GM12878 (cell line): Measurements from ENCODE around the gene MED1. TPM values are rescaled to one million over a fixed set of nuclear protein-coding genes. Genes with fewer than 3 reads are reported as not detected.

ENCODE experiments used
- ATAC-seq: fragments of 200-7000 bp; cut with Tn5 transposase; 3 replicates; pipeline ENCODE4 v1.9.1; 2020; ENCODE audit warnings: mild to moderate bottlenecking, moderate library complexity
- BruUV-seq: library from RNA; stranded (reverse); fragments of 400-500 nt; replicated peaks from 2 replicates; lab custom pipeline; 2021; lab: Mats Ljungman, UMichigan
- CTCF ChIA-PET: fragments of 300-600 bp; sonication (Branson Sonifier 250); formaldehyde crosslinking; extraction: SDS; loops from one replicate; lab custom pipeline; 2021; ENCODE audit warnings: inconsistent platforms; lab: Yijun Ruan, JAX
- POLR2A ChIA-PET: fragments of 350-600 bp; formaldehyde crosslinking; extraction: SDS; loops from one replicate; lab custom pipeline; 2021; ENCODE audit warnings: inconsistent platforms; lab: Charles Lee
- RAD21 ChIA-PET: fragments of 300-600 bp; sonication (Branson Sonifier 250); formaldehyde crosslinking; loops from one replicate; lab custom pipeline; 2023; ENCODE audit warnings: antibody characterized with exemption; ENCODE audit not compliant: unreplicated experiment; lab: Charles Lee
- SMC1A ChIA-PET: fragments of 300-600 bp; sonication (Branson Sonifier 250); formaldehyde crosslinking; loops from one replicate; lab custom pipeline; 2023; ENCODE audit not compliant: unreplicated experiment, uncharacterized antibody; lab: Charles Lee
- DNase-seq: peaks from one replicate; pipeline ENCODE4 v3.0.0-alpha.2; 2011; ENCODE audit warnings: low read depth, low spot score
- FAIRE-seq: peaks from 3 replicates; lab custom pipeline; 2011; peaks lifted over from hg19 to GRCh38; lab: Jason Lieb, UNC
- H2AFZ ChIP-seq: 2 replicates; pipeline ENCODE4 v1.6.0; 2011; ENCODE audit warnings: low read depth, low read length, control low read depth; ENCODE audit not compliant: control insufficient read depth
- H3K27ac ChIP-seq: 2 replicates; pipeline ENCODE4 v1.5.1; 2011; ENCODE audit warnings: control low read depth; ENCODE audit not compliant: control insufficient read depth, insufficient read depth
- H3K27me3 ChIP-seq, 2 experiments: replicated peaks in 1 of 2; 2 replicates each; pipeline versions ENCODE4 v1.6.0 to v1.6.1; 2011; ENCODE audit warnings: low read length in 1 of 2; ENCODE audit not compliant: control insufficient read depth in 2 of 2, insufficient read depth in 2 of 2
- H3K36me3 ChIP-seq, 2 experiments: 2 replicates each; pipeline ENCODE4 v1.5.1; 2011; ENCODE audit warnings: low read length in 1 of 2; ENCODE audit not compliant: control insufficient read depth in 2 of 2, insufficient read depth in 2 of 2
- H3K4me1 ChIP-seq: 2 replicates; pipeline ENCODE4 v1.6.1; 2011; ENCODE audit warnings: mild to moderate bottlenecking, low read length, moderate library complexity, mixed read lengths; ENCODE audit not compliant: control insufficient read depth, insufficient read depth
- H3K4me2 ChIP-seq: 2 replicates; pipeline ENCODE4 v1.6.0; 2011; ENCODE audit warnings: control low read depth; ENCODE audit not compliant: control insufficient read depth, insufficient read depth
- H3K4me3 ChIP-seq: fragments of 200-600 bp; sonication (generic); 2 replicates; pipeline ENCODE4 v1.5.1; 2016
- H3K79me2 ChIP-seq: 2 replicates; pipeline ENCODE4 v1.6.0; 2011; ENCODE audit warnings: low read length; ENCODE audit not compliant: control insufficient read depth, insufficient read depth
- H3K9ac ChIP-seq: 2 replicates; pipeline ENCODE4 v1.8.0; 2011; ENCODE audit warnings: low read length, control low read depth, mixed read lengths; ENCODE audit not compliant: control insufficient read depth, insufficient read depth
- H3K9me3 ChIP-seq: replicated peaks from 3 replicates; pipeline ENCODE4 v1.5.1; 2011; ENCODE audit warnings: mild to moderate bottlenecking, low read length; ENCODE audit not compliant: control insufficient read depth, insufficient read depth
- H4K20me1 ChIP-seq: 2 replicates; pipeline ENCODE4 v1.6.0; 2011; ENCODE audit not compliant: control insufficient read depth, insufficient read depth
- ASH2L ChIP-seq: fragments of 300-600, 200-600 bp; sonication (generic); IDR thresholded peaks from 2 replicates; pipeline ENCODE4 v1.6.1; 2017; ENCODE audit warnings: low read depth, mild to moderate bottlenecking, borderline replicate concordance
- BRCA1 ChIP-seq: IDR thresholded peaks from 2 replicates; pipeline ENCODE4 v1.6.1; 2011; ENCODE audit warnings: low read depth, low read length, improper control_type of control experiment
- CREM ChIP-seq: IDR thresholded peaks from 2 replicates; pipeline ENCODE4 v1.6.1; 2014; ENCODE audit warnings: antibody characterized with exemption, low read depth
- EGR1 ChIP-seq, 2 experiments: IDR thresholded peaks; 1 replicate in 1 of 2; 2 replicates in 1 of 2; pipeline ENCODE4 v1.6.1; 2011 to 2012; ENCODE audit warnings: low read depth in 2 of 2, low read length in 2 of 2, borderline replicate concordance in 1 of 2, mild to moderate bottlenecking in 1 of 2, moderate library complexity in 1 of 2
- GATAD2B ChIP-seq: fragments of 450-650 bp; conservative IDR thresholded peaks from 2 replicates; pipeline ENCODE4 v1.6.1; 2017; ENCODE audit warnings: low read depth, mild to moderate bottlenecking, moderate library complexity
- IKZF1 ChIP-seq: fragments of 450-650 bp; conservative IDR thresholded peaks from 2 replicates; pipeline ENCODE4 v1.6.1; 2017; ENCODE audit warnings: antibody characterized with exemption, mild to moderate bottlenecking
- NFIC ChIP-seq: IDR thresholded peaks from 2 replicates; pipeline ENCODE4 v1.6.1; 2012; ENCODE audit warnings: low read depth, mild to moderate bottlenecking, inconsistent platforms, low read length, moderate library complexity
- NR2C1 ChIP-seq: fragments of 450-650 bp; IDR thresholded peaks from 2 replicates; pipeline ENCODE4 v1.6.1; 2017; ENCODE audit warnings: antibody characterized with exemption, mild to moderate bottlenecking, moderate library complexity
- RELA ChIP-seq: fragments of 450-650 bp; IDR thresholded peaks from 2 replicates; pipeline ENCODE4 v1.8.0; 2014; ENCODE audit warnings: borderline replicate concordance; ENCODE audit not compliant: partially characterized antibody
- RFX5 ChIP-seq: IDR thresholded peaks from 2 replicates; pipeline ENCODE4 v1.6.1; 2011; ENCODE audit warnings: low read depth, low read length, improper control_type of control experiment
- SREBF2 ChIP-seq: IDR thresholded peaks from 2 replicates; pipeline ENCODE4 v1.6.1; 2012; ENCODE audit warnings: mild to moderate bottlenecking, low read length
- STAT1 ChIP-seq: fragments of 450-650 bp; conservative IDR thresholded peaks from 2 replicates; pipeline ENCODE4 v1.6.1; 2014; ENCODE audit warnings: antibody characterized with exemption, mild to moderate bottlenecking
- ZBTB4 ChIP-seq: fragments of 450-650 bp; formaldehyde crosslinking; IDR thresholded peaks from 2 replicates; pipeline ENCODE4 v1.4.0; 2022; ENCODE audit warnings: mild to moderate bottlenecking, moderate library complexity
- ZNF217 ChIP-seq: fragments of 450-650 bp; IDR thresholded peaks from 2 replicates; pipeline ENCODE4 v1.6.1; 2017; ENCODE audit warnings: antibody characterized with exemption, mild to moderate bottlenecking
- ZNF24 ChIP-seq: fragments of 450-650 bp; IDR thresholded peaks from 2 replicates; pipeline ENCODE4 v1.6.1; 2017; ENCODE audit warnings: antibody characterized with exemption, mild to moderate bottlenecking
- WGBS: methylation state at CpG from one replicate; pipeline ENCODE4 v1.1.6; 2016; ENCODE audit warnings: low lambda C conversion rate; ENCODE audit not compliant: insufficient replicate concordance, insufficient coverage; ENCODE audit errors: missing lambda C conversion rate; 5-methylcytosine and 5-hydroxymethylcytosine counted together
- in situ Hi-C: fragments of 300-500 bp; cut with MboI; formaldehyde crosslinking; loops from 9 replicates; pipeline ENCODE4 v1.14.3; 2018; ENCODE audit warnings: mixed read lengths
- intact Hi-C: fragments of 100-400 bp; cut with micrococcal nuclease; formaldehyde crosslinking; loops from one replicate; pipeline ENCODE4 v1.14.2; 2022; ENCODE audit not compliant: unreplicated experiment
- polyA plus RNA-seq, 11 experiments: library from polyadenylated mRNA; depleted of rRNA in 4 of 11; unstranded in 6 of 11; stranded (reverse) in 5 of 11; fragments of >200 nt; fragmentation: Nextera tagmentation in 4 of 11; fragmentation: Illumina TruSeq in 1 of 11; extraction: Ambion mirVana in 4 of 11; extraction: Trizol in 1 of 11; gene quantifications; 1 replicate in 1 of 11; 2 replicates in 10 of 11; pipeline versions ENCODE4 v1.2.1 to v1.2.3, GENCODE V29; 2011 to 2016; ENCODE audit warnings: inconsistent platforms in 2 of 11, missing spikeins in 2 of 11, low read depth in 1 of 11
- total RNA-seq, 4 experiments: library from RNA; depleted of rRNA in 3 of 4; stranded (reverse); fragments of >200 nt in 3 of 4; fragmentation: Illumina TruSeq in 1 of 4; extraction: Trizol in 1 of 4; gene quantifications; 2 replicates each; pipeline versions ENCODE4 v1.2.1 to v1.2.3, GENCODE V29; 2013 to 2021
- TF ChIP-seq, protein P1 (sequence below): fragments of 450-650 bp; IDR thresholded peaks from 2 replicates; pipeline ENCODE4 v1.6.1; 2017; ENCODE audit warnings: mild to moderate bottlenecking
- TF ChIP-seq, protein P2 (sequence below): fragments of 450-650 bp; IDR thresholded peaks from 2 replicates; pipeline ENCODE4 v1.6.1; 2018; ENCODE audit warnings: mild to moderate bottlenecking, low read depth, moderate library complexity; ENCODE audit not compliant: partially characterized antibody

The MED1 gene
- total and polyA plus RNA-seq, 10 of the 15 experiments (the other 5 are each of a cell fraction or from before 2014, with no cell fraction given) = 8.7 to 50.1 (median 30.1) TPM

GRCh38 chr17:39380144-39380543 is 70.9 kb downstream of the MED1 start:
- H3K4me1 ChIP-seq = peaks cover 16% of the 10 kb centered on the region
- FAIRE-seq = no peak
- BruUV-seq = no TSS peak
- ATAC-seq = no peak
- 2% methylated on average over 2 of the region's 2 CpGs for WGBS
- no peaks in the 10 kb centered on the region for H3K36me3 ChIP-seq
- H4K20me1 ChIP-seq = no peaks in the 10 kb centered on the region
- no peaks in the 10 kb centered on the region; the same call in 1 of the 2 replicates for H3K79me2 ChIP-seq
- SMC1A ChIA-PET = interaction anchor here (0.5 to 1.0 kb wide), 3 partner anchors 9 to 131 kb away, joined by 3 to 4 read pairs (median 3); no protein-coding TSS in a partner anchor
- intact Hi-C loops = no loop called here
- H2AFZ ChIP-seq = no peak overlapping the region
- H3K9ac ChIP-seq = no peak overlapping the region
- TF ChIP-seq, protein P1, sequence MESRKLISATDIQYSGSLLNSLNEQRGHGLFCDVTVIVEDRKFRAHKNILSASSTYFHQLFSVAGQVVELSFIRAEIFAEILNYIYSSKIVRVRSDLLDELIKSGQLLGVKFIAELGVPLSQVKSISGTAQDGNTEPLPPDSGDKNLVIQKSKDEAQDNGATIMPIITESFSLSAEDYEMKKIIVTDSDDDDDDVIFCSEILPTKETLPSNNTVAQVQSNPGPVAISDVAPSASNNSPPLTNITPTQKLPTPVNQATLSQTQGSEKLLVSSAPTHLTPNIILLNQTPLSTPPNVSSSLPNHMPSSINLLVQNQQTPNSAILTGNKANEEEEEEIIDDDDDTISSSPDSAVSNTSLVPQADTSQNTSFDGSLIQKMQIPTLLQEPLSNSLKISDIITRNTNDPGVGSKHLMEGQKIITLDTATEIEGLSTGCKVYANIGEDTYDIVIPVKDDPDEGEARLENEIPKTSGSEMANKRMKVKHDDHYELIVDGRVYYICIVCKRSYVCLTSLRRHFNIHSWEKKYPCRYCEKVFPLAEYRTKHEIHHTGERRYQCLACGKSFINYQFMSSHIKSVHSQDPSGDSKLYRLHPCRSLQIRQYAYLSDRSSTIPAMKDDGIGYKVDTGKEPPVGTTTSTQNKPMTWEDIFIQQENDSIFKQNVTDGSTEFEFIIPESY = no peak
- TF ChIP-seq NFIC = no peak
- no peak for TF ChIP-seq GATAD2B
- no peak for TF ChIP-seq SREBF2
- no peak for TF ChIP-seq EGR1 (IDR thresholded peaks at IDR 0.05; ENCODE audit: borderline replicate concordance in 1 of 2, low read depth in 2 of 2, low read length in 2 of 2)
- no peak for TF ChIP-seq BRCA1
- no peak for TF ChIP-seq ASH2L
- no peak for TF ChIP-seq ZBTB4 (CRISPR knock-in tag)
- TF ChIP-seq IKZF1 = no peak
- no peak for TF ChIP-seq CREM
- TF ChIP-seq RELA = no peak
- TF ChIP-seq, protein P2, sequence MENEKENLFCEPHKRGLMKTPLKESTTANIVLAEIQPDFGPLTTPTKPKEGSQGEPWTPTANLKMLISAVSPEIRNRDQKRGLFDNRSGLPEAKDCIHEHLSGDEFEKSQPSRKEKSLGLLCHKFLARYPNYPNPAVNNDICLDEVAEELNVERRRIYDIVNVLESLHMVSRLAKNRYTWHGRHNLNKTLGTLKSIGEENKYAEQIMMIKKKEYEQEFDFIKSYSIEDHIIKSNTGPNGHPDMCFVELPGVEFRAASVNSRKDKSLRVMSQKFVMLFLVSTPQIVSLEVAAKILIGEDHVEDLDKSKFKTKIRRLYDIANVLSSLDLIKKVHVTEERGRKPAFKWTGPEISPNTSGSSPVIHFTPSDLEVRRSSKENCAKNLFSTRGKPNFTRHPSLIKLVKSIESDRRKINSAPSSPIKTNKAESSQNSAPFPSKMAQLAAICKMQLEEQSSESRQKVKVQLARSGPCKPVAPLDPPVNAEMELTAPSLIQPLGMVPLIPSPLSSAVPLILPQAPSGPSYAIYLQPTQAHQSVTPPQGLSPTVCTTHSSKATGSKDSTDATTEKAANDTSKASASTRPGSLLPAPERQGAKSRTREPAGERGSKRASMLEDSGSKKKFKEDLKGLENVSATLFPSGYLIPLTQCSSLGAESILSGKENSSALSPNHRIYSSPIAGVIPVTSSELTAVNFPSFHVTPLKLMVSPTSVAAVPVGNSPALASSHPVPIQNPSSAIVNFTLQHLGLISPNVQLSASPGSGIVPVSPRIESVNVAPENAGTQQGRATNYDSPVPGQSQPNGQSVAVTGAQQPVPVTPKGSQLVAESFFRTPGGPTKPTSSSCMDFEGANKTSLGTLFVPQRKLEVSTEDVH = no peak
- no peak for TF ChIP-seq ZNF24
- no peak for TF ChIP-seq ZNF217
- no peak for TF ChIP-seq STAT1
- no peak for TF ChIP-seq RFX5
- no peak for TF ChIP-seq NR2C1
- DNase-seq = no peak
- H3K4me2 ChIP-seq = no peak overlapping the region
- no peaks in the 10 kb centered on the region for H3K9me3 ChIP-seq
- POLR2A ChIA-PET = no interaction called here
- RAD21 ChIA-PET = no interaction called here
- H3K4me3 ChIP-seq = no peak overlapping the region
- CTCF ChIA-PET = interaction anchor here (1.8 kb wide), 1 partner anchor 9 kb away, joined by 4 read pairs; no protein-coding TSS in a partner anchor
- H3K27me3 ChIP-seq = no peaks in the 10 kb centered on the region
- no peak overlapping the region for H3K27ac ChIP-seq
- in situ Hi-C loops = no loop called here
